Loucy (cell line): ENCODE measurements around the gene FOLR2.

Experiments used
- H2AFZ ChIP-seq: fragments of 200-600 bp; sonication (generic); 2 replicates; pipeline ENCODE4 v1.6.0; 2016; ENCODE audit warnings: antibody characterized with exemption, mild to moderate bottlenecking, low read length, moderate library complexity
- H3F3A ChIP-seq: fragments of 200-600 bp; 2 replicates; pipeline ENCODE4 v1.6.0; 2016; ENCODE audit warnings: antibody characterized with exemption, low read depth, mild to moderate bottlenecking
- H3K27me3 ChIP-seq: fragments of 200-600 bp; sonication (generic); 2 replicates; pipeline ENCODE4 v1.6.1; 2014; ENCODE audit warnings: low read length, mild to moderate bottlenecking; ENCODE audit not compliant: insufficient read depth, poor library complexity, severe bottlenecking
- H3K36me3 ChIP-seq: fragments of 200-600 bp; sonication (generic); 2 replicates; pipeline ENCODE4 v1.6.1; 2016; ENCODE audit warnings: low read length; ENCODE audit not compliant: insufficient read depth
- H3K4me1 ChIP-seq: fragments of 200-600 bp; sonication (generic); 2 replicates; pipeline ENCODE4 v1.5.1; 2014; ENCODE audit warnings: low read length, mild to moderate bottlenecking; ENCODE audit not compliant: insufficient read depth, poor library complexity, severe bottlenecking
- H3K4me2 ChIP-seq: fragments of 200-600 bp; sonication (generic); 2 replicates; pipeline ENCODE4 v1.6.0; 2014; ENCODE audit warnings: antibody characterized with exemption, low read length, low read depth, mild to moderate bottlenecking; ENCODE audit not compliant: poor library complexity, severe bottlenecking
- H3K4me3 ChIP-seq: fragments of 200-600 bp; sonication (generic); 2 replicates; pipeline ENCODE4 v1.5.1; 2014; ENCODE audit warnings: low read length, mild to moderate bottlenecking, mixed read lengths; ENCODE audit not compliant: poor library complexity, severe bottlenecking
- H3K79me2 ChIP-seq: fragments of 200-600 bp; sonication (generic); 2 replicates; pipeline ENCODE4 v1.6.1; 2014; ENCODE audit warnings: low read length; ENCODE audit not compliant: insufficient read depth
- H3K9ac ChIP-seq: fragments of 200-600 bp; sonication (generic); 2 replicates; pipeline ENCODE4 v1.6.0; 2014; ENCODE audit warnings: mild to moderate bottlenecking, low read depth, low read length, moderate library complexity; ENCODE audit not compliant: poor library complexity, severe bottlenecking
- H3K9me2 ChIP-seq: fragments of 200-600 bp; sonication (generic); replicated peaks from 2 replicates; pipeline ENCODE4 v1.6.1; 2016; ENCODE audit warnings: low read depth, low read length, mixed read lengths
- H3K9me3 ChIP-seq: fragments of 200-600 bp; sonication (generic); 2 replicates; pipeline ENCODE4 v1.6.1; 2014; ENCODE audit warnings: mild to moderate bottlenecking, antibody characterized with exemption, low read length, low read depth; ENCODE audit not compliant: insufficient read depth
- H4K20me1 ChIP-seq: fragments of 200-600 bp; sonication (generic); 2 replicates; pipeline ENCODE4 v1.6.0; 2014; ENCODE audit warnings: antibody characterized with exemption, low read length, mild to moderate bottlenecking; ENCODE audit not compliant: insufficient read depth, poor library complexity, severe bottlenecking
- CTCF ChIP-seq: fragments of 200-600 bp; sonication (generic); conservative IDR thresholded peaks from 2 replicates; pipeline ENCODE4 v1.5.1; 2014; ENCODE audit warnings: mild to moderate bottlenecking, antibody characterized with exemption, low read length
- EZH2phosphoT487 ChIP-seq: fragments of 200-600 bp; IDR thresholded peaks from 2 replicates; pipeline ENCODE4 v1.6.1; 2018; ENCODE audit warnings: antibody characterized with exemption, mild to moderate bottlenecking, moderate library complexity, borderline replicate concordance

FOLR2 gene

DNA sequence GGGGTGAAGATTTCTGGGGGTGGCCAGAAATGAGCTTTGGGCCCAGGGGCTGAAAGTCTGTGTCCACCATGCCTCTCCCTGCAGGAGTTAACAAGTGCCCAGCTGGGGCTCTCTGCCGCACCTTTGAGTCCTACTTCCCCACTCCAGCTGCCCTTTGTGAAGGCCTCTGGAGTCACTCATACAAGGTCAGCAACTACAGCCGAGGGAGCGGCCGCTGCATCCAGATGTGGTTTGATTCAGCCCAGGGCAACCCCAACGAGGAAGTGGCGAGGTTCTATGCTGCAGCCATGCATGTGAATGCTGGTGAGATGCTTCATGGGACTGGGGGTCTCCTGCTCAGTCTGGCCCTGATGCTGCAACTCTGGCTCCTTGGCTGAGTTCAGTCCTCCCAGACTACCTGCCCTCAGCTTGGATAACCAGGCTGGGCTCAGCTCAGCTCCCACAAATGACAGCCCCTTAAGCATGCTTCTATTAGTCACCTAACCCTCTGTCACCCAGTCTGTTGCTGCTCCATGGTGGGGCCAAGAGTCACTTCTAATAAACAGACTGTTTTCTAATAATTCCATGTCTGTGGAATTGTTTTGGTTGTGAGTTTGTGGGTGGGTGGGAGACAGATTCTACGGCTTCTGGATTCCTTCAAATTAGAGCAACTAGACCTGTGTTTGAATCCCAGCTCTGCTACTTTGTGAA lies 4.9 kb downstream of the FOLR2 start:
- peaks cover 26% of the 10 kb centered on the region for H3K79me2 ChIP-seq
- peaks cover 16% of the 10 kb centered on the region for H4K20me1 ChIP-seq
- peak overlapping the region; percentile 78 for H3K4me2 ChIP-seq
- H3K9ac ChIP-seq: peak overlapping the region; percentile 75
- no peaks in the 10 kb centered on the region for H3K9me2 ChIP-seq
- no peak overlapping the region for H2AFZ ChIP-seq
- TF ChIP-seq CTCF: no peak
- TF ChIP-seq EZH2phosphoT487: no peak
- H3K27me3 ChIP-seq: no peaks in the 10 kb centered on the region
- H3K4me3 ChIP-seq: no peak overlapping the region
- peaks cover 31% of the 10 kb centered on the region for H3K4me1 ChIP-seq
- no peaks in the 10 kb centered on the region for H3K36me3 ChIP-seq
- H3F3A ChIP-seq: no peaks in the 10 kb centered on the region
- H3K9me3 ChIP-seq: no peaks in the 10 kb centered on the region

- no peaks in the 10 kb centered on the region for H3K36me3 ChIP-seq
- no peaks in the 10 kb centered on the region for H3F3A ChIP-seq
- H3K9me2 ChIP-seq: no peaks in the 10 kb centered on the region
- peak overlapping the region; percentile 27; the same call in 1 of the 2 replicates for H2AFZ ChIP-seq
- no peaks in the 10 kb centered on the region for H3K27me3 ChIP-seq
- H3K4me3 ChIP-seq: peak overlapping the region; percentile 99
- peaks cover 23% of the 10 kb centered on the region for H4K20me1 ChIP-seq
- H3K79me2 ChIP-seq: peaks cover 34% of the 10 kb centered on the region
- peaks cover 38% of the 10 kb centered on the region for H3K4me1 ChIP-seq
- H3K9ac ChIP-seq: peak overlapping the region; percentile 75
- no peaks in the 10 kb centered on the region for H3K9me3 ChIP-seq
- H3K4me2 ChIP-seq: peak overlapping the region; percentile 78
- TF ChIP-seq CTCF (no peak), EZH2phosphoT487 (no peak)
Measured at GRCh38 chr11:72222106-72222891, 5.7 kb downstream of the FOLR2 start.

GRCh38 chr11:72222907-72223614 lies 6.5 kb downstream of the FOLR2 start:
- H3K9ac ChIP-seq: peak overlapping the region; percentile 94
- no peaks in the 10 kb centered on the region for H3K27me3 ChIP-seq
- H3K9me3 ChIP-seq: no peaks in the 10 kb centered on the region
- no peaks in the 10 kb centered on the region for H3K9me2 ChIP-seq
- peak overlapping the region; percentile 85 for H2AFZ ChIP-seq
- peak overlapping the region; percentile 99 for H3K4me3 ChIP-seq
- TF ChIP-seq CTCF: no peak
- no peaks in the 10 kb centered on the region for H3F3A ChIP-seq
- H4K20me1 ChIP-seq: peaks cover 24% of the 10 kb centered on the region
- H3K36me3 ChIP-seq: 0 out of 2 replicates have a peak, but pooled peaks cover 3% of the 10 kb centered on the region
- H3K79me2 ChIP-seq: peaks cover 37% of the 10 kb centered on the region
- H3K4me1 ChIP-seq: peaks cover 38% of the 10 kb centered on the region
- H3K4me2 ChIP-seq: peak overlapping the region; percentile 78
